Stimulated activated CD4-positive, alpha-beta T cell treated with anti-CD3 and anti-CD28 coated beads, TNF-alpha, amount 100 ng/mL, for 4 hours (primary cell): ENCODE measurements around the gene NOTCH4.

ENCODE experiments used
- DNase-seq, 3 experiments: peaks; one replicate each; pipeline ENCODE4 v3.0.0-alpha.2; 2020; ENCODE audit warnings: low read depth in 3 of 3

The NOTCH4 gene

DNA sequence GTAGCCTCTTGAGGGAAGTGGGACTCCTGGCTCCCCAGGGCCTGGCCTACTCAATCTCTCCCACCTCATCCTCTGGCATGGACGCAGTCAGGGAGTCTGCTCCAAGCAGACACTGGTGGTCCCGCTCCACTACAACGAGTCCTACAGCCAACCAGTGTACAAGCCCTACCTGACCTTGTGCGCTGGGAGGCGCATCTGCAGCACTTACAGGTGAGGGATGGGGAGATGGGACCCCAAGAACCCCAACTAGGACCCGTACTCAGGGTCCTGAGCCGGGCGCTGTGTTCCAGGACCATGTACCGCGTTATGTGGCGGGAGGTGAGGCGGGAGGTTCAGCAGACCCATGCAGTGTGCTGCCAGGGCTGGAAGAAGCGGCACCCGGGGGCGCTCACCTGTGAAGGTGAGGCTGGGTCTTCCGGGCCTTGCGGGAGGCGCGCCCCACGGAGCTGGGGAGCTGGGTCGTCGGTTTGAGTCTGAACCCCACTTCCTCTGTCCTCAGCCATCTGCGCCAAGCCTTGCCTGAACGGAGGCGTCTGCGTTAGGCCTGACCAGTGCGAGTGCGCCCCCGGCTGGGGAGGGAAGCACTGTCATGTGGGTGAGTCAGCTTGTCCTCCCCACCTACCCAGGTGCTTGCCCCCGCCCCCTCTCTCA lies 57.3 kb downstream of the NOTCH4 start:
- DNase-seq: no peak

DNA sequence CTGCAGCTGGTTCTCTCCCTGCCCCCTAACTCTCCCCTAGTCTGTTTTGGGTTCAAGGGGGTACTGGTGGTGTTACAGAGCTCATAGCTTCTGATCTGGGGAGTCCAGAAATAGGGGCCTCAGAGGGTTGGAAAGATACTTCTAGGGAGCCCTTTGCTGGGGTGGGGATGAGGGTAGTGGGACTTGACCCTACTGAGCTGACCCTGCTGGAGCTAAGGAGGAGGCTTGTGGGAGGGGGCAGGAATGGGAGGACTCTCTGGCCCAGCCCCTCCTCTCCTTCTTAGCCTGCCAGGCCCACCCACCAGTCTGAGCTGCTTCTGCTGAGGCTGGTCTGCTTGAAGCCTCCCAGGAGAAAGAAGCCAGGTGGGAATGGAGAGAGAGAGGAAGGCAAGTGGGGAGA lies 59.6 kb downstream of the NOTCH4 start, which contains the start of gene EGFL8:
Gene EGFL8, plus strand, starts transcription at position 301 of the 400 bp plus-strand sequence. CDS start 1,571 bp downstream, outside the sequence.
- no peak for DNase-seq

DNA sequence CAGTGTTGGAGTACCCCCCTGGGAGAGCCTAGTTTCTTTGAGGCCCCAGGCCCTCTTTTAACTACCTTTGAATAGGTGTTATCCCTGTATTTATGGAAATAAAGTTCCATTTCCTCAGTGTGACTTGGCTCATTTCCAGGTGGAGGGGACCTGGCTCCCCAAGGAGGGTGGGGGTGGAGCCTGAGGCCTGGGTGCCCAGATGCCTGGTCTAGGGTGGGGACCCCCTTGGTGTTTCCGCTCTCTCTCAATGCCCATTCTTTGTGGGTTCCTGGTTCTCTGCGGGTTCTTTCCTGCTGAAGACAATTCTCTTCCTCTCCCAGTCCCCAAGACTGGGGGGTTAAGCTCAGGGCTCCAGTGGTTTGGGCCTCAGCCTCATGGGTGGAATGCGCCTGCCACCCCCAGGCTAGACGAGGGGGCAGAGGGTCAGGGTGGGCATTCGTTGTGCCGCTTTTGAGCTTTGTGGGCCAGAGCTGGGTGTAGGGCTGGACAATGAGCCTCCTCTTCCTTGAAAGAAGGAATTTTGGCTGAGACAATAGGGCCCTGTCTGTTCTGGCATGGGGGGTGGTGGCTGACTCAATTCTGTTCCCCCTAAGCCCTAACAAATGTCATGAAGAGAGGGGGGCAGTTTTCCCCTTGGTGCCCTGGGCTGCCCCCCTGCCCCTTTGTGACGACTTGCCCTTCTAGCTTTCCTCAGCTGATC lies 60.2 kb downstream of the NOTCH4 start:
- no peak for DNase-seq

DNA sequence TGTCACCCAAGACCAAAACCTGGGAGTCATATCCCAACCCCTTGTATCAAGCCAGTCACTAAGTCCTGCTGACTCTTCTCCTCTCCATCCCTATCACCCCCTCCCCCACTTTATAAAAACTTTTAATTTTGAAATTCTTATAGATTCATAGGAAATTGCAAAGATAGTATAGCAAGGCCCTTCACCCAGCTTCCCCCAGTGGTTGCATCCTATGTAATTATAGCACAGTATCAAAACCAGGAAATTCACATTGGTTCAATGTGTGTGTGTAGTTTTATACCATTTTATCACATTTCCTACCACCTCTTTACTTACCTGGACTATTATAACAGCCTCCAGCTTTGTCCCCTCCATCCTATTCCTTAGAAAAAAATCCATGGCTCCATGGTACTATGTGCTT lies 65.8 kb downstream of the NOTCH4 start:
- no peak for DNase-seq

DNA sequence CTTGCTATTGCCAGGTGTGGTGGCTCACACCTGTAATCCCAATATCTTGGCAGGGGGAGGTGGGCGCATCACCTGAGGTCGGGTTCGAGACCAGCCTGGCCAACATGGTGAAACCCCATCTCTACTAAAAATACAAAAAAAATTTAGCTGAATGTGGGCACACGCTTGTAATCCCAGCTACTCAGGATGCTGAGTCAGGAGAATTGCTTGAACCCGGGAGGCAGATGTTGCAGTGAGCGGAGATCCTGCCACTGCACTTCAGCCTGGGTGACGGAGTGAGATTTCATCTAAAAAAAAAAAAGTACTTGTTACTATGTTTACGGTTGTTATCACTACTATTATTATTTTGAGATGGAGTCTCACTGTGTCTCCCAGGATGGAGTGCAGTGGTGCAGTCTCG lies 67.0 kb downstream of the NOTCH4 start:
- DNase-seq: no peak

DNA sequence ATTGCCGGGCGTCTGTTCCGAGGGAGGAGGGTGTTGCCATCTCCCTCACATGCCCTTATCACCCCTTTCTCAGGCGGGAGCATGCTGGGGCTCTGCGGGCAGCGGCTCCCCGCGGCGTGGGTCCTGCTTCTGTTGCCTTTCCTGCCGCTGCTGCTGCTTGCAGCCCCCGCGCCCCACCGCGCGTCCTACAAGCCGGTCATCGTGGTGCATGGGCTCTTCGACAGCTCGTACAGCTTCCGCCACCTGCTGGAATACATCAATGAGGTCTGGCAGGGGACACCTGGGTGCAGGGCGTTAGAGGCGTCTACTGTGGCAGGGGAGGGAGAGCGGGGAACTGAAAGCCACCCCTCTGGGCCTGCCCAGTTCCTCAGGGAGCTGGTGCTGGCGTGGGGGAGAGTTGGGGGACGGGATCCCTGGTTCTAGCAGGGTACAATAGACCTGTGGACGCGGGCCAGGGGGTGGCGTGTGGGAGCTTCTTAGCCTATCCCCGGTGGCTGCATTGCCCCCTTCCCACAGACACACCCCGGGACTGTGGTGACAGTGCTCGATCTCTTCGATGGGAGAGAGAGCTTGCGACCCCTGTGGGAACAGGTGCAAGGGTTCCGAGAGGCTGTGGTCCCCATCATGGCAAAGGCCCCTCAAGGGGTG lies 69.2 kb downstream of the NOTCH4 start:
- peak in 1 of 3 experiments; percentile 32 for DNase-seq

DNA sequence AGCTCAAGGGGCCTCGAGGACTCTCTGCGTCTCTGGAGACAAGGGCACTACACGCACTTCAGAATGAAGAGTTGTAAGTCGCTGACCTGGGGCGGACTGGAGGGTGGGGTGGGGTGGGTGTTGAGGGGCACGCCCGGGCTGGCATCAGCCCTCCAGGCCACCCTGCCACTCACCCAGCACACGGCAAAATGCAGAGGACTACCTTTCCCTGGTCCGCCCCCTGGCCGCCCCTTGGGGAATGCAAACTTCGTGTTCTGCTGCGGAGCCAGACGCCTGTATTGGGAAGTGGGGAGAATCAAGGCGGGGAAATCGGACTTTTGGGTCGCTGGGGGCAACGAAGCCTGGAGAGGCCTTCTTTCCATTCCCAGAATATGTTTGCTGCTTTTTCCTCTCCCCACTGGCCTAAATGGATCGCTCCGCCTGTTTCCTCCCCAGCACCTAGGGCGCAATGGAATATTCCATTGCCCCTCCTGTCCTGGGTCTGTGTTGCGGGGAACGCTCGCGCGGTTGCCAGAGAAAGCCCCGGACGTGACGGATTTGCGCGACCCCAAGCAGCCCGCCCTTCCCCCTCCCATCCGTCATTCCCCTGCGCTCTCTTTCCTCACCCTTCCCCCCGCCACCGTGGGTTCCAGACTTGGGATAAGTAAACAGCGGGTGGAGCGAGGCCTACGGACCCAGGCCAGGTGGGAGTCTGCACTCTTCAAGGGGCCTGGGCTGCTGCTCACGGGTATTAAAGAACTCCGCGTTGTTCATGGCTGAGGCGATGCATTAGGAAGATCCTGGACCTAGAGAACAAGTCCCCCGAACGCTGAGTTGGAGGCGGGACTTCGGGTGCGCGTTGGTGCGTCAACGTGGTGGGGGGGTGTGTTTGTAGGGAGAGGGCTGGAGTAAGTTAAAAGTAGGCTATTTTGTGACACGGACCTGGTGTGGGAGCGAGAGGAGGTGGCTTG lies 70.0 kb downstream of the NOTCH4 start, which contains the start of gene PPT2:
Gene PPT2, plus strand, starts transcription at position 578 of the 950 bp plus-strand sequence. CDS start 454 bp downstream, outside the sequence.
- DNase-seq: peak in 2 of 3 experiments; percentile 35 to 46

DNA sequence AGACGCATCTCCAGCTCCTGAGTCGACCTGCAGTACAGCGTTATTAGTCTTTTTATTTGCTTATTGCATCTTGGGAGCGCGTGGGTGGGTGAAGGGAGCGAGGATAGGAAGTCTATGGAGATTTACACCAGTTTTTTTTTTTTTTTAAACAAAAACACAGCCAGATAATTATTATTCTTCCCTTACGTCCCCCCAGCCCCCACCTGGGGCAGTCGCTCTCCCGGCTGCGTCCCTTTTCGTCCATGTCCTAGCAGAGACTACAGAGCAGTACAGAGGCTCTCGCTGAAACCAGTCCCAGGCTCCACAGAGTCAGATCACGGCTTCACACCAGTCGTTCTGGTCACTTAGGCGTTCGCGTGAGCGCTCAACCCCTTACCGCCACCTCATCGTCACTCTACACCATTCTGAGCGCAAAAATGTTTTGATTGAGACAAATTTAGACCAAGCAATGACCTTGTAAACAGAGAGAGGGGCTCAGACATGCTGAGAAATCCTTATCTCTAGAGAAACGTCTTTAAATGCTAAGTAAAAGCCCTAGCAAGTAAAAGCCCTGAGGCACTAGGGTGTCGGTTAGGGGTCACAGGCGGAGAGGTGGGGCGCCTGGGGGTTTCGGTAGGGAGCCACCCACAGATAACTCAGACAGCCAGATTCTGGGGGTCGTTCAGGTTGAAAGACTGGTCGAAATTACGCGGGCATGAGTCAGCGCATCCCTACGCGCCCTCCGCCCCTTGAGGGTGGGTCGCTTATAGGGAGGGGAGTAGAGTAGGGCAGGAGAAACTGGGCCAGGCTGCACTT lies 70.9 kb downstream of the NOTCH4 start:
- no peak for DNase-seq

DNA sequence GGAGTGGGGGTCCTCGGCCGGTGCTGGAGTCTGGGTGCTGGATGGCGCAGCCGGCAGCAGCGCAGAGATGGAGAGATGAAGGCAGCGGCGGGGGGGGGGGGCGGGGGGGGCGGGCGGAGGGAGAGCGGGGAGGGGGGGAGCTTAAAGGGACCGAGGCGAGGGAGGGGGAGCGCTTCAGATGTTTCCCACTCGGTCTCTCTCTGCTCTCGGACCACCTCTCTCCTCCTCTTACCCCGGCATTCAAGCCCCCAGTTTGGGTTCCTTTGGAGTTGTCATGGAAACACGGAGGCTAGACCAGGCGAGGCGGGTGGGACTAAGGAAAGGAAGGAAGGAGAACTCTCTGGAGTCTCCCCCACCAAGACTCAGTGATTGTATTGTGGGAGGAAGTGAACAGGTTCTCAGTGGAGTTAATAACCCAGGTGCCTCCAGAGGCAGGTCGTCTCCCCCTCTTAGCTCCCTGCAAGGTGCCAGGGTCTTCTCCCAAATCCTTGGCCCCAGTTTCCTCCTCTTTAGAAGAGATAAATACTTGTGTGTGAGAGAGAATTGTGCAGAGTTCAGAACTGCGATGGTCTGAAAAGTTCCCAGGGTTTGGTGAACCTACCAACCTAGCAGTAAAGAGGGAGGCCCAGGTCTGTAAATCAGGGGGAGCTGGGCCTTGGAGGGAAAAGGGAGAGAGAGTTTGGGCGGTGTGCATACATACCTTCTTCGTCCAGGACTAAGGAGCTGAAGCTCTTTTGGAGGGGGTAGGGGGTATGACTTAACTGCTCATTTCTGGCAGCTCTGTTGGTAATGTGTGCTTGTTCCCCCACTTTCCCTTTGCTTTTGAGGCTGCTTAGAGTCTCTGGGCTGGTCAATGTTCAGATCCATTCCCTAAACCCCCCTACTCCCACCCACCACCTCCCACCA lies 71.8 kb downstream of the NOTCH4 start, which contains the start of gene PRRT1:
Gene PRRT1, minus strand, starts transcription at position 77 of the 906 bp plus-strand sequence. CDS start 112 bp downstream, outside the sequence.
- no peak for DNase-seq

DNA sequence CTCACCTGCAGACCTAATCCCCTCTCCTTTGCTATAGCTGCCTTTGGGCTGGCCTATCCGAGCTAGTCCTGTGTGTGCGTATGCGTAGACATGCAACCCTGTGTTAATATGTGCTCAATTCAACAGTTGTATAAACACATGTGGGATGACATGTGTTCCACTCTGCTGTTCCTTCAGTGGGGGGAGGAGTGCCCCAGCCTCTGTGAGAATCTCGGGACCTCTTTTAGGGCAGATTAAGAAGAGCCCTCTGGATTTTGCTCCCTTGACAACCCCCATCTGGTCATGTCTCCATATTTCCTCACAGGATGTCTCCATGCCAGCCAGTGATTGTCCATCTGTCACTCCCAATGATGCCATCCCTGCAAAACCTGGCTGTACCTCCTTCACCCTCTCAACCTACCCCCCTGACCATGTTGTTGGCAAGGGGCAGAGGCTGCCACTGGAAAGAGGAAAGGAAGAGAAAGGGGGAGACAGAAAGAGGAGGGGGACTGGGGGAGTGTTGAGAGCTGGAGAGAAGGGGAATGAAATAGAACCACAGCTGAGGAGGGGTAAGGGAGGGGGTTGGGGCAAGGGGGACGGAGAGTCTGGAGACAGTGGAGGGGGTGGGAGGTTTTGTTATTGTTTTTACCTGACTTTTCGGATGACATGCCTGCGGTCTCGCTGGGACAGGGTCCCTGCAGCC lies 72.5 kb downstream of the NOTCH4 start:
- DNase-seq: no peak

DNA sequence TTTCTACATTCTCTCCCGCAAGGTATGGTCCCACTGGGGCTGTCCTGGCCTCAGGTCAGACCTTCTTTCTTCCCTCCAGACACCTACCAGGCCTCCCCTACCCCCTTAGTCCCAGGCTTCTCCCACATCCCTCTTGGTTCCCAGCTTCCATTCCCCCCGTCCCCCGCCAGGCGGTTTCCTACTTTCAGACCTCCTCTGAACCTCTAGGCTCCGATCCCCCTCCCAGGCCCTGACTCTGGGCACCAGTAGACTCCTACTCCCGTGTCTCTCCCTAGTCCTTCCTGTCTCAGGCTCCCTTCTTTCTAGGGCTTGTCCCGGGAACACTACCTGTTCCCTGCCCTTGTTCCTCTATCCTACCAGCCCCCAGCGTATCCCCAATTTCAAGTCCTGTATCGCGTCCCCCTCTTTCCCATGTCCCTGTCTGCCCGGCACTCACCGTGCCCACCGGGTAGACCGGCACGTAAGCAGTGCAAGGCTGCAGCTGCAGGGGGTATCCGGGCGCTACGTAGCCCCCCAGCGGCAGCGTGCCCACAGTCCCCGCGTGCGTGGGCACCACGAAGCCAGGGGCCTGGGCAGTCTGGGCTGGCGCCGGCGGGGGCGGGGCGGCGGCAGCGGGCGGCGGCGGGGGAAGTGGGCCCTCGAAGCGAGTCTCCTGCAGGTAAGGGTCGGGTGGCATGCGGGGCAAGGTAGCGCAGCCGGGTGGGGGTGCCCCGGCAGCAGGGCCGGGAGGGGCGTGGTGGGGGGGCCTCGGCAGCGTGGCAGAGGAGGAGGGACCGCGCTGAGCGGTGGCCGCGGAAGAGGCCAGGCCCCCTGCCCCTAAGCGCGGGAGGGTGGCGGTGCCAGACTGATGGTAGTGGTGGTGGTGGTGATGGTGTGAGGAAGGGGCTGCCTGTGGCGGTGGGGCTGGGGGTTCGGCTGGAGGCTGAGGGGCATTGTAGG lies 73.7 kb downstream of the NOTCH4 start:
- DNase-seq: no peak

DNA sequence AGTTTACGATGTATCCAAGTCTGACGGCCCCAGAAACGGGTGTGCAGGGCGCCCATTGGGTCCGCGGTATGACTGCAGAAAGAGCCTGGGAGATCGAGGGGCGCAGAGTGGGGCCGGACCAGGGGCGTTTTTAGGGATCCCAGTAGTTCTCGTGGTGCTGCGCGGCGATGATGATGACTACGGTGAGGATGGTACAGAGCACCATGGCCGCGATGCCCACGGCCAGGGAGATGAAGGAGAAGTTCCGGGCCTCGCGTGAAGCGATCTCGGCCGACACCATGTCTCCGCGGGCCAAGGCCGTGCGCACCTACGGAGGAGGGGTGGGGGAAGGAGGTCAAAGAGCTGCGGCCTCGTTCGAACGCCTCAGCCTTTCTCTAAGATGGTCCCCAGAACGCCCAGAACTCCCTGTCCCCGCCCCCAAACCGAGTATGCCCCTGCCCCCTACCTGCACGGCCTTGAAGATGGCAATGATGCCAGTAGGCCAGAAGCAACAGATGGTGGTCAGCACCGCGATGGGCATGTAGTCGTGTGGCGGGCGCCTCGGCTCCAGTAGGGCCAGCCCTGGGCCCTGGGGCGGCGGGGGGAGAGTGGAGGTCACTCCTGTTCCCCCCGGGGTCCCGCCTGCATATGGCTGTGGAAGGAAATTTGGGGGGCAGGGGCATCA lies 74.6 kb downstream of the NOTCH4 start:
- no peak for DNase-seq

DNA sequence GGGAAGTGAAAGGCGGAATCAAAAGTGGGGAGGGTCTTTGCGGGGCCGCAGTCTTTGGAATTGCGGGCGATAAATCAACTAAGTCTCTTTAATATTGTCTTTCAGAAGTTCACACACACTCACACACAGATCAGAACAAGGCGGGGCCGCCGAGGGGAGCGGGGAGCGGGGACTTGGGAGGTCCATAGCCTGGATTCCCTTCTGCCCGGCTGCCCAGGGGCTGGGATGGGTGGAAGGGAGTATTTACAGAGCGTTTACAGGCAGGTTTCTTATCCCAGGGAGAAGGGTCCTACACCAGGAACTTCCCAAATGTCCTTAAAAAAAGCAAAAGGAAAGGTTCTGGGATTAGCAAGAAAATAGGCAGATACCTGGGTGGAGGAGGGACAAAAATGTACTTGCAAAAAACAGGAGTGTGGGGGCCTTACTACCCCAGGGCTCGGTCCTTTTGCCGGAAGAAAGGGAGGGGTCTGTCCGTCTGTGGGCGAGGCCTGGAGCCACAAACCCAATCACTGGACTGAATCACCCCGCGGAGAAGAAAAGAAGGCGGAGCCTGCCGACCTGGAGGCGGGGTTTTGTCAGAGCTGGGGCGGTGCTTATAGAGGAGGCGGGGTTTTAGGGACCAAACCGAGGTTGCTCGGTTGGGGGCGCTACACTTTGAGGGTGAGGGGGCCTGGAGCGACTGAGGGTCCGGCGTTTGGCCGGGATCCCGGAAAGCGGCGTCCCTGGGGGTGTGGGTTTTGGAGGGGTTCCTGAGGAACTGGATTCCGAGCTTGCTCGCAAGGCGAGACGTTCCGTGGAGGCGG lies 75.4 kb downstream of the NOTCH4 start:
- DNase-seq: peak; percentile 34 to 60 (median 46)

DNA sequence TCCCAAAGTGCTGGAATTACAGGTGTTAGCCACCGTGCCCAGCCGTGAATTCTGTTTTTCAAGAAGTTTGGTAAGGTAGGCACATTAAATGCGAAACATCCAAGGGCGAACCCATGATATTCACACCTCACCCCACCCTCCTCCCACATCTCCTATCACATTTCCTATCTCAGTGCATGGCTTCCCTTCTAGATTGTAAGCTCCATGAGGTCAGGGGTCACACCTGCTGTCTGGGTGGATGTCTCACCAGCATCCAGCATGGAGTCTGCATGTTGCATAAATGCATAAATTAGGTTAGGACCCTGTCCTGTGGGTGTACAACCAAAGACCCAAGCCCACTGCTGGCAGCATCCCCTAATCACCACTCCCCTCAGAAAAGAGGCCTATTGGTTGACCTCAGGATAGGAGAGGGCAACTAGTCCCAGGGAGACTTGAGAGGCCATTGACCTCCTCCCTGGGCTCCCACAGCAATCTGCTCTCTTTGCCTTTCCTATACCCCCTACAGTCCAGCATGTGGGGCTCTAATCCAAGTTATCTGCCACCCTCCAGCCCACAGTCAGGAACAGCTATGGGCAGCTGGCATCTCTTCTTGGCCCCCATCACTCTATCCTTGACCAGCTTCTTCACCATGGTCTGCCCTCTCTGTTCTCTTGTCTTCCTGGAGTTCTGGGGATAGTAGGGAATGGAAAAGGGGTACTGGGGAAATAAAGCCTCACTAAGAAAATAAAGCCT lies 76.3 kb downstream of the NOTCH4 start:
- no peak for DNase-seq

DNA sequence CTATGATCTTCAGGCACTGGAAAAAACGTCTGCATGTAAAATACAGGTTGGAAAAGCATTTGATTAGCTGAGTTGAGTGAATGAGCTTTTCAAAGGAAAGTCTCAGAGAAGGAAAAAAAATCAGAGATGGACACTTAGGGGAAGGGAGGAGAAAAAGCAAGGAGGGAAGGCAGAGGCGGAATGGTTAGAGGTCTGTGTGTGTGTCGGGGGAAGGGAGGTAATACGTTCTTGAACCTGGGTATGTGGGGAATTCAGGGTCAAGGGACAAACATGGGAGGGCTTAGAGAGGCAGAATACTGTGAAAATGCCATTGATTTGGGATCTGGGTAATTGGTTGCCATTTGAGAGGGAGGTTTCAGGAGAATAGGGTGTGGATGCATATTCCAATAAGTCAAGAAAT lies 77.2 kb downstream of the NOTCH4 start:
- DNase-seq: no peak

DNA sequence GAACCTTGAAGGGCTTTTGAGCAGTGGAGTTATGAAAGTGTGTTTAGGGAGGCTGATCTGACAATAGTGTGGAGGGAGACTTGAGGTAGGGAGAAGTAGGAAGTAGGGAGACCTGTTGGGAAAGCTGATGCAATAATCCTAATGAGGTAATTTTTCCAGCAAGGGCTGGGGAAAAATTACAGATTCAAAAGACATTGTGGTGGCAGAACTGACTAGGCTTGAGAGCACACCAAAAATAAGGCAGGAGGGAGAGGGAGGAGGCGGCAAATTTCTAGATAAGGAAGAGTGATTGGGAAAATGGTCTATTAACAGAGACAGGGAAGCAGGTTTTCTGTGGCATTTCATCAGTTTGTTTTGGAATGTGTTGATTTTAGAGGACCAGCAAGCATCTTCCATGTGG lies 77.6 kb downstream of the NOTCH4 start:
- no peak for DNase-seq
